HG03103 (cell line): ENCODE measurements around the gene USP17L17.
"Not testable (repeated sequence)": the region's sequence is repeated elsewhere in the genome, so short reads cannot be mapped to it uniquely, and the experiment has no call there.

Source experiments
- ATAC-seq: cut with Tn5 transposase; IDR thresholded peaks from one replicate; pipeline ENCODE4 v1.9.1; 2021; ENCODE audit warnings: low read depth; ENCODE audit not compliant: unreplicated experiment

Gene USP17L17

GRCh38 chr4:9243579-9243978, at the start of gene USP17L17:
Gene USP17L17 (plus strand): TSS chr4:9243879. CDS start chr4:9243879, 0 bp downstream.
- ATAC-seq, result not testable (repeated sequence)

GRCh38 chr4:9210357-9210756, 33.3 kb upstream of the USP17L17 start, which contains the start of gene USP17L10:
Gene USP17L10 (plus strand): TSS chr4:9210657. CDS start chr4:9210657, 0 bp downstream.
- ATAC-seq, result not testable (repeated sequence)

GRCh38 chr4:9214701-9215100, 29.0 kb upstream of the USP17L17 start:
- not testable (repeated sequence) for ATAC-seq

GRCh38 chr4:9215105-9215504, 28.6 kb upstream of the USP17L17 start, which contains the start of gene USP17L11:
Gene USP17L11 (plus strand): TSS chr4:9215405. CDS start chr4:9215405, 0 bp downstream.
- not testable (repeated sequence) for ATAC-seq

DNA sequence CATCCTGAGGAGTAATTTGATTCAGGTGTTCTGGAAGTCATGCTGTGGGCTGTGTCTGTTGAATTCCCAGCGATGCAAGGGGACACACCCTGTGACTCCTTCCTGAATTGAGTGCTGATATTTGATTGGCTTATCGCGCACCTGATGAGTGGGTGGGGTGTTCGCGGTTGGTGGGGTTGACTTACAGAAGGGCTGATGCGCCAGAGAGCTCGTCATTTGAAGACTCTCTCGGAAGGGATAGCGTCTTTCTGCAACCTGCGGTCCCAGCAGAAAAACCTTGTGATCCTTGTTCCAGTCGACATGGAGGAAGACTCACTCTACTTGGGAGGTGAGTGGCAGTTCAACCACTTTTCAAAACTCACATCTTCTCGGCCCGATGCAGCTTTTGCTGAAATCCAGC, 23.8 kb upstream of the USP17L17 start, which contains the start of gene USP17L12:
Gene USP17L12, plus strand, starts transcription at position 301 of the 400 bp plus-strand sequence. Its CDS starts 0 bp downstream, at position 301.
- not testable (repeated sequence) for ATAC-seq

- ATAC-seq, result not testable (repeated sequence)
Observed at GRCh38 chr4:9224596-9224995, 19.1 kb upstream of the USP17L17 start, which contains the start of gene USP17L13. Gene USP17L13 (plus strand): TSS chr4:9224896. CDS start chr4:9224896, 0 bp downstream.

DNA sequence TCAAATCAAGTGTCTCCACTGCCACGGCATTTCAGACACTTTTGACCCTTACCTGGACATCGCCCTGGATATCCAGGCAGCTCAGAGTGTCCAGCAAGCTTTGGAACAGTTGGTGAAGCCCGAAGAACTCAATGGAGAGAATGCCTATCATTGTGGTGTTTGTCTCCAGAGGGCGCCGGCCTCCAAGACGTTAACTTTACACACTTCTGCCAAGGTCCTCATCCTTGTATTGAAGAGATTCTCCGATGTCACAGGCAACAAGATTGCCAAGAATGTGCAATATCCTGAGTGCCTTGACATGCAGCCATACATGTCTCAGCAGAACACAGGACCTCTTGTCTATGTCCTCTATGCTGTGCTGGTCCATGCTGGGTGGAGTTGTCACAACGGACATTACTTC, 13.4 kb upstream of the USP17L17 start:
- ATAC-seq, result not testable (repeated sequence)

GRCh38 chr4:9234085-9234484, 9.6 kb upstream of the USP17L17 start, which contains the start of gene USP17L15:
Gene USP17L15 (plus strand): TSS chr4:9234385. CDS start chr4:9234385, 0 bp downstream.
- not testable (repeated sequence) for ATAC-seq

- ATAC-seq, result not testable (repeated sequence)
Observed at GRCh38 chr4:9238461-9238860, 5.2 kb upstream of the USP17L17 start.

GRCh38 chr4:9247953-9248680, 4.4 kb downstream of the USP17L17 start, which contains the start of gene USP17L18:
Gene USP17L18 (plus strand): TSS chr4:9248630. CDS start chr4:9248630, 0 bp downstream.
- ATAC-seq, result not testable (repeated sequence)

GRCh38 chr4:9253078-9253477, 9.4 kb downstream of the USP17L17 start, which contains the start of gene USP17L19:
Gene USP17L19 (plus strand): TSS chr4:9253378. CDS start chr4:9253378, 0 bp downstream.
- ATAC-seq, result not testable (repeated sequence)

- not testable (repeated sequence) for ATAC-seq
Observed at GRCh38 chr4:9257824-9258223, 14.1 kb downstream of the USP17L17 start, which contains the start of gene USP17L20. Gene USP17L20 (plus strand): TSS chr4:9258124. CDS start chr4:9258124, 0 bp downstream.

DNA sequence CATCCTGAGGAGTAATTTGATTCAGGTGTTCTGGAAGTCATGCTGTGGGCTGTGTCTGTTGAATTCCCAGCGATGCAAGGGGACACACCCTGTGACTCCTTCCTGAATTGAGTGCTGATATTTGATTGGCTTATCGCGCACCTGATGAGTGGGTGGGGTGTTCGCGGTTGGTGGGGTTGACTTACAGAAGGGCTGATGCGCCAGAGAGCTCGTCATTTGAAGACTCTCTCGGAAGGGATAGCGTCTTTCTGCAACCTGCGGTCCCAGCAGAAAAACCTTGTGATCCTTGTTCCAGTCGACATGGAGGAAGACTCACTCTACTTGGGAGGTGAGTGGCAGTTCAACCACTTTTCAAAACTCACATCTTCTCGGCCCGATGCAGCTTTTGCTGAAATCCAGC, 18.9 kb downstream of the USP17L17 start, which contains the start of gene USP17L21:
Gene USP17L21, plus strand, starts transcription at position 301 of the 400 bp plus-strand sequence. Its CDS starts 0 bp downstream, at position 301.
- not testable (repeated sequence) for ATAC-seq

DNA sequence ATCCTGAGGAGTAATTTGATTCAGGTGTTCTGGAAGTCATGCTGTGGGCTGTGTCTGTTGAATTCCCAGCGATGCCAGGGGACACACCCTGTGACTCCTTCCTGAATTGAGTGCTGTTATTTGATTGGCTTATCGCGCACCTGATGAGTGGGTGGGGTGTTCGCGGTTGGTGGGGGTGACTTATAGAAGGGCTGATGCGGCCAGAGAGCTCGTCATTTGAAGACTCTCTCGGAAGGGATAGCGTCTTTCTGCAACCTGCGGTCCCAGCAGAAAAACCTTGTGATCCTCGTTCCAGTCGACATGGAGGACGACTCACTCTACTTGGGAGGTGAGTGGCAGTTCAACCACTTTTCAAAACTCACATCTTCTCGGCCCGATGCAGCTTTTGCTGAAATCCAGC, 23.6 kb downstream of the USP17L17 start, which contains the start of gene USP17L22:
Gene USP17L22, plus strand, starts transcription at position 301 of the 400 bp plus-strand sequence. Its CDS starts 0 bp downstream, at position 301.
- not testable (repeated sequence) for ATAC-seq

DNA sequence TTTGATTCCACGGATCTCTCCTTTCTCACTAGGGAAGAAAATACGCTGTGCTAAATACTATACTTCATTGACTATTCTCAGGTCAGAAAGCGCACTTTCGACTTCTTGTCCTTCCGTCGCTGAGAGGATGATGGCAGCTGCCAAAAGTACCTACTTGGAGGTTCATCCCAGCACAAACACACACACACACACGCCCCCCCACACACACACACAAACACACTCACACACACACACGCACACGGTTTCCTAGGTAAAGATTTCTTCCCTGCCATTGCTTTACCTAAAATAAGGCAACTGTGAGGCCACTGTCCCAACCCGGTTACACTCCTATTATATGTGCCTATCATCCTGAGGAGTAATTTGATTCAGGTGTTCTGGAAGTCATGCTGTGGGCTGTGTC, 28.0 kb downstream of the USP17L17 start:
- ATAC-seq, result not testable (repeated sequence)
